ENCODE results near the gene GCH1. TPM values are rescaled to one million over a fixed set of nuclear protein-coding genes. Genes with fewer than 3 reads are reported as not detected.

Gene GCH1
- total RNA-seq, 1 experiment from 2014 or later = 7.7 TPM

DNA sequence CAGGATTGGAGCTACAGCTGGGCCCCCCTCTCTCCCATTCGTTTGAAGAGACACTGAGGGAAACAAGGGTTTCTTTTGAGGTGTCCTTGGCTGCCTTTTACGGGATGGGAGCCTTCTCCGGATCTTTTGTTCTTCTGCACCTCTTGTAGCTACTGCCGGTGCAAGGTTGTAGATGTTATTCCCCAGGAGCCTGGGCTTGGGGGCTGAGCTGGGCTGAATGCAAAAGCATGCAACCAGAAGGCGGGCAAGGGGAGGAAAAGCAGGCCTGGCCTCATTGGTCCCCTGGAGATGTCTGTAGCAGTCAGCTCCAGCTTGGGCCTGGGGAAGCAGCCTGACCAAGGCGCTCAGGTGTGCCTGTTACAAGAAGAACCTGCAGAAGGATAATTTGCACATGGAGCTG lies 110.3 kb downstream of the GCH1 start:
- H3K36me3 ChIP-seq (ENCODE audit: insufficient read depth, low read length, poor library complexity, severe bottlenecking) = peaks cover 4% of the 10 kb centered on the region
- peaks cover 7% of the 10 kb centered on the region for H3K4me1 ChIP-seq (ENCODE audit: insufficient read depth, low read length, poor library complexity, severe bottlenecking)
- TF ChIP-seq, protein P1, sequence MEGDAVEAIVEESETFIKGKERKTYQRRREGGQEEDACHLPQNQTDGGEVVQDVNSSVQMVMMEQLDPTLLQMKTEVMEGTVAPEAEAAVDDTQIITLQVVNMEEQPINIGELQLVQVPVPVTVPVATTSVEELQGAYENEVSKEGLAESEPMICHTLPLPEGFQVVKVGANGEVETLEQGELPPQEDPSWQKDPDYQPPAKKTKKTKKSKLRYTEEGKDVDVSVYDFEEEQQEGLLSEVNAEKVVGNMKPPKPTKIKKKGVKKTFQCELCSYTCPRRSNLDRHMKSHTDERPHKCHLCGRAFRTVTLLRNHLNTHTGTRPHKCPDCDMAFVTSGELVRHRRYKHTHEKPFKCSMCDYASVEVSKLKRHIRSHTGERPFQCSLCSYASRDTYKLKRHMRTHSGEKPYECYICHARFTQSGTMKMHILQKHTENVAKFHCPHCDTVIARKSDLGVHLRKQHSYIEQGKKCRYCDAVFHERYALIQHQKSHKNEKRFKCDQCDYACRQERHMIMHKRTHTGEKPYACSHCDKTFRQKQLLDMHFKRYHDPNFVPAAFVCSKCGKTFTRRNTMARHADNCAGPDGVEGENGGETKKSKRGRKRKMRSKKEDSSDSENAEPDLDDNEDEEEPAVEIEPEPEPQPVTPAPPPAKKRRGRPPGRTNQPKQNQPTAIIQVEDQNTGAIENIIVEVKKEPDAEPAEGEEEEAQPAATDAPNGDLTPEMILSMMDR (conservative IDR thresholded peaks at IDR 0.05; ENCODE audit: low read depth, low read length) = no peak
- intact Hi-C loops (cut with micrococcal nuclease; ENCODE audit: unreplicated experiment) = no loop called here
- H3K4me3 ChIP-seq (ENCODE audit: low read depth, low read length, poor library complexity, severe bottlenecking) = no peak overlapping the region
- DNase-seq (ENCODE audit: low spot score) = no peak
- BruUV-seq (replicated peaks) = no TSS peak
- H3K27me3 ChIP-seq (replicated peaks; ENCODE audit: insufficient read depth, low read depth, low read length, poor library complexity) = no peaks in the 10 kb centered on the region
- ChIA-PET POLR2A (ENCODE audit: low non-redundant PET) (no interaction called here), CTCF (no interaction called here)
- no peak overlapping the region for H3K27ac ChIP-seq (ENCODE audit: low read depth, low read length, poor library complexity, severe bottlenecking)
- H3K9me3 ChIP-seq (ENCODE audit: low read depth, low read length, poor library complexity, severe bottlenecking) = no peaks in the 10 kb centered on the region

Small RNA genes lying within 50 kb of the gene (microRNA-seq; reads per million reads assigned to microRNA genes)
- not detected for gene MIR4308

Other genes starting within 250 kb of the GCH1 start
- gene WDHD1, start 124.3 kb upstream of the GCH1 start, total RNA-seq (2021) = 47.7 and 52.7 TPM in 2 replicates
- 32.1 and 35.5 TPM in 2 replicates for gene SOCS4, start 124.4 kb upstream of the GCH1 start, total RNA-seq (2021)
- gene MAPK1IP1L, start 148.8 kb upstream of the GCH1 start, total RNA-seq (2021) = 150 and 164 TPM in 2 replicates
- gene LGALS3, start 226.4 kb upstream of the GCH1 start, total RNA-seq (2021) = 11.0 and 13.3 TPM in 2 replicates